Activated CD4-positive, alpha-beta T cell treated with anti-CD3 and anti-CD28 coated beads, Interleukin-2, amount 50 U/mL, for 4 hours (primary cell): ENCODE measurements around the gene LHX4.

Experiments
- DNase-seq, 2 experiments: peaks; one replicate each; pipeline ENCODE4 v3.0.0-alpha.2; 2020

LHX4 gene

GRCh38 chr1:180229483-180230415 is at the start of gene LHX4:
TSS of gene LHX4 (plus strand) at chr1:180230264. CDS start at chr1:180230530, 266 bp downstream.
- DNase-seq, result peak in 1 of 2 experiments; percentile 9

GRCh38 chr1:180181048-180181447 is 49.0 kb upstream of the LHX4 start:
- no peak for DNase-seq

- DNase-seq, result no peak
Measured at GRCh38 chr1:180181996-180182642, 47.9 kb upstream of the LHX4 start.

- DNase-seq, result no peak
Measured at GRCh38 chr1:180182643-180183311, 47.3 kb upstream of the LHX4 start.

DNA sequence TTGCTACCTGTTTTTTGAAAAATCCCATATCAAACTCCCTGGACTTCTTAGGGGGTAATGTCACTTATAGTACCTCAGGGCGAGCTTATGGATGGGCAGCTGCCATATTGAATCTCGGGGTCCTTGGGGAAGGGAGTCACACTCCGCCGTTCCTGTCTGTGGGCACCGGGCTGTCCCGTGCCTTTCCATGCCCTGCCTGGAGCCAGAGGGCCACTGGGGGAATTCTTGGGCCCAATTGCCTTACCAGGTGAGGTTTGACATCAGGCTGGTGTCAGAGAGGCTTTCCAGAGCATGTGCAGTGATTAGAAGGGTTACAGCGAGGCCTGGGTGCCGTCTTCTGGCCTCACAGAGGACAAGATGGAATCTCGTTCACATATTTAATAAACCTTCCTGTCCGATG is 46.6 kb upstream of the LHX4 start:
- DNase-seq, result no peak

DNA sequence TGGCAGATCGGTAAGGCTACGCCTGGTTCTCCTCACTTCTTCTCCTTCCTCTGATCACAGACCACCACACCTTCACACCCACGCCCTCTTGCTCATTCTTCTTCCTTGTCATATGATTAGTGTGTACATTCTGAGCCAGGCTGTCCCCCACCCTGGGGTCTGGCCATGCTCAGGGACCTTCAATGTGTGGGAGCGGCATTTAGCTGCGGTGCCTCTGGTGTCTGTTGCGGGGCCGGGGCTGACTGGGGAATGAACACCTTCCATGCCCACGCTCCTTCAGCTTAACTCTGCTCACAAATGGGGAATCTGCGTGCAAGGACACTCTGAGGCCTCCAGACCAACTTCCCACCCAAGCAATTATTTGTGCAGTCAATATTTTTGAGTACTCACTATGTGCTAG is 46.0 kb upstream of the LHX4 start:
- no peak for DNase-seq

- no peak for DNase-seq
Measured at GRCh38 chr1:180185281-180185680, 44.8 kb upstream of the LHX4 start.

- no peak for DNase-seq
Measured at GRCh38 chr1:180185971-180186645, 44.0 kb upstream of the LHX4 start.

GRCh38 chr1:180186831-180187230 is 43.2 kb upstream of the LHX4 start:
- DNase-seq, result no peak

DNA sequence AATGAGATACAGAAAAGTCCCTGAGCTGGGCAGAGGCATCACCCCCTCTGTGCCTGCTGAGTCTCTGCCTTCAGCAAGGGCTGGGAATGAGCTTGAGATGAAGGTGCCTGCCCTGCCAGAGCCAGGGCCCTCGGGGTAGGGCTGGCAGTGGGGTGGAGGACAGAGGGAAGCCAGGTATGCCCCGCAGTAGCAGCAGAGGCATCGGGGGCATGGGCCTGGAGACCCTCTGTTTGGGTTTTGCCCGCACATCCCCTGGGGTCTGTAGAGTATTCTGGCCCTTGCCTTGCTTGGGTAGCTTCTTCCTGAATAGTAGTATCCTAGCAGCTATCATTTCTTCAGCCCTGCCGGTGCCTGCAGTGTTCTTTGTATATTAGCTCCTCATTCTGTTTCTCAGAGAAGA is 42.4 kb upstream of the LHX4 start:
- DNase-seq, result no peak

DNA sequence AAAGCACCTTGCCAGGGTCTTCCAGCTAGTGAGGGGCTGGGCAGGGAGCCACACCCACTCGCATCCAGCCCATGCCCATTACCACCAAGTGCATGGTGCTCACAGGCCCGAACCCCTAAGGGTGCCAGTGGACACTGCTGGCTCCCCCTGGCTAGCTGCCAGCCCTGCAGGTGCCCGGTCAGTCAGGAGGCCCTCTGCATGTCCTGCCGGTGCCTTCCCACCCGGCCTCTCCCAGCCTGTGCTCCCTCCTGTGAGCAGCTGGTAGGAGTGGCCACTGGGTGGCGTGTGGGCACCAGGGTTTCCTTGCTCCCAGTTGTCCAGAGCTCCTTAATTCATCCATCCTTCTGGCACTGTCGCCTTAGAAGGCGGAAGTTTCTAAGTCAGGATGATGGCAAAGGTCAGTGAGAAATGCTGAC is 42.0 kb upstream of the LHX4 start:
- DNase-seq, result no peak

DNA sequence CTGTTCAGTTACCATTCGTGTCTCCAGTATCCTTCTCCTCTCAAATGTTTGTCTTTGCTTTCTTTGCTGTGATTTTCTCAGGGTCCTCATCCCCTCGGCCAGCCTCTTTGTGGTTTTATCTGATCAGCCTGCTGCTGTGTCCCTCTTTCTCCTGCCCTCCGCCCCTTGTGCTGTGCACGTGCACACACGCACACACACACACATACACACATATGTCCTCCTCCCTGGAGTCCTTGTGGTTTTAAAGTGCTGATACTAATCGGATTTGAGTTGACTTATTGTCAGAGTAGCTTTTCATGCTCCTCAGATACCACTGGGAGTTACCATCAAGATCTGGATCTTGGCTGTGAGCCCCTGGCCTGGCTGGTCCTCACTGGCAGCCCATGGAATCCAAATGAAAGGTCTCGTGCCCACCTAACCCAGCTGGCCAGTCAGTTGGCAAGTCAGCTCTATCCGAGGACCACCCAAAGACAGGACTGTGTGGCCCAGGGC is 41.3 kb upstream of the LHX4 start:
- DNase-seq, result no peak

DNA sequence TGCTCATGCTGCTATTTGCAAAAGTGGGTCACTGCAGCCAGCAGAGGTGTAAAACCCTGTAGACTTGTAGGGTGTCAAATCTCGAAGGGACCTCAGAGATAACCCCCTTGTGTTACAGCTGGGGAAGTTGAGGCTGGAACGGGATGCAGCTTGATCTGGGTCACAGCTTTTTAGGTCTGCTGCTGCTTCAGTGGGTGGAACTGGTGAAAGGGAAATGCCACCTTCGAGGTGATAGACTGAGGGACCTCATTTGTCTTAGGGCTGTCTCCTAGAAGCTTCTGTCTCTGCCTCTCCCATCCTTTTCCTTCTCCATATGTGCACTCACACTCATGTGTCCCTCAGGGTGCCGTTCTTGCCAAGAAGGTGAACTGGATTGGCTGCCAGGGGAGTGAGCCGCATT is 40.0 kb upstream of the LHX4 start:
- no peak for DNase-seq

DNA sequence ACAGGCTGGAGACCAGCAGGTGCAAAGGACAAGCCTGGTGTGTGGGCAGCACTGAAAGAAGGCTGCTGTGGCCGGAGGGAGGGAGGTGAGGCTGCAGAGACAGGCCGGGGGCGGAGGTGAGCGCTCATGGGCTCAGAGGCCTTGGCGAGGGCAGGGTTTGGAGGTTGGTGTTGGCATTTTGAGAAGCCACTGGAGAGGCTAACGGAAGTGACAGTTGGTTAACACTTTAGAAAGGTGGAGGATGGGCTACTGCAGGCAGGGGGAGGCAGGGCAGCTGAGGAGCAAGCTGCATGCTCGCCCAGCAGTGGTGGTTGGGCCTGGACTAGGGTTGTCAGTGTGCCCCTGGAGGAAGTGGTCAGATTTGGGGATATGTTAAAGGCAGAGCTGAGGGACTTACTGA is 37.9 kb upstream of the LHX4 start:
- DNase-seq, result no peak

DNA sequence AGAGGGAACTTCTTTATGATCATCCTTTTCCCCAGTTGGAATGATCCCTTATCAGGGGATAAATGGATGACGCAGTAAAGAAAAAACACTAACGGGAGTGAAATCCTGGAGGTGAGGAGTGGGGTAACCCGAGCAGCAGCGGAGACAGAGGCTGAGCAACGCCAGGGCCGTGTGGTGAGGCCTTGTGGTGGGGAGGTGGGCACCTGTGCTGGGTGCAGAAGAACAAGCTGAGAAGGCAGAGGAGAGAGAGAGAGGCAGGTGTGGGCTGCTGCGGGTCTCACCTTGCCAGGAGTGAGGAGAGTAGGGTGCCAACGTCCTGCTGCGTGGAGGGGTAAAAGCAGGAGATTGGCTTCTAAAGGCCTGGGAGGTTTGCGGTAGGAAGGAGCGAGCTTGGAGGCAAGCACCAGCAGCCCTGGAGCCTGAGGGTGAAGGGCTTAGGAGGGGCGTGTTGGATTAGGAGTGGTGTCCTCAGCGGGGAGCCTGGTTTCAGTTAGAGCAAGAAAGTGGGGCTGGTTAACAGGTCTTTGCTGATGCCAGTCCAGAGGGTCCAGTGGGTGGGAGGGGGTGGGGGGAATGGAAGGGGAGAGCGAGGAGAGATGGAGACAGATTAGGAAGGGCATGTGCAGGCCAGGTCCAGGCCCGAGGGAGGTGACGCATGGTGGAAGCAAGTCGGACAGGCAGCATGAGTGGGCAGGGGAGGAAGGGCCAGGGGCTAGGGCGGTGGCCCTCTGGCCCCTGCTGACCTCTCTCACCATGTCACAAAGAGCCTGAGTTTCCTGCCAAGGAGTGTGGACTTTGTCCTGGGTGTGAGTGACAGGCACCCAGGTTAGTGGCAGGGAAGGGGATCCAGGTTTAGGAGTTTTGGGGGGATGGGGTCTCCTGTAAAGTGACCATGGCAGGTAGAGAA is 36.7 kb upstream of the LHX4 start:
- DNase-seq, result no peak

- DNase-seq, result no peak
Measured at GRCh38 chr1:180194048-180194425, 36.0 kb upstream of the LHX4 start.

DNA sequence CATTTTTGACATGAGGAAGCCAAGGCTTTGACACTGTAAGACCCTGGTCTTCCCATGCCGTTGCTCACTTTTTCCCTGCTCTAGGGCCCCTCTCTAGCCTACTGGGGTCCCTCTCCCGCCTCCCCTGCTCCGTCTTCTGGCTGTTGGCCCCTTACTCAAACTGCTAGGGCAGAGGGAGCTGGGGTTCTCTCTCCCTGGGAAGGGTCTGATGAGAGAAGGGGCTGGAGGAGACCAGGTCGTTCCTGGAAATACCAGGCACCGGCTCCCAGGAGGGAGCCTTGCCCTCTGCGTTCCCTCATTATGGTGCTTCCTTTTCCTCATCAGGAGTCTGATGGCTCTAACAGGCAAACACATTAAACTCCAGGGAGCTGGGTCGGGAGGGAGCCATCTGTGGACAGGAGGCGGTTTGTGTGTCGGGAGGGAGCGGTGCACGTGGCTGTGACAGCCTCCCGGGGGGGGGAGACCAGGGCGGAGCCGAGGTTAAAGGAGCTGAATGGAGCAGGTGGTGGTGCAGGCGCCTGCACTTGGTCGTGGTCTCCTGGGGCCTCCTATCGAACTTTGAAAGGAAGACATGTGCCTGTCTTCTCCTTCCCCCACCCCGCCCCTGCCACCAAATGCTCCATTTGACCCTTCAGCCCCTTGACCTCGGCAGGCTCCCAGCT is 35.4 kb upstream of the LHX4 start:
- no peak for DNase-seq

- DNase-seq, result no peak
Measured at GRCh38 chr1:180195401-180195800, 34.7 kb upstream of the LHX4 start.

DNA sequence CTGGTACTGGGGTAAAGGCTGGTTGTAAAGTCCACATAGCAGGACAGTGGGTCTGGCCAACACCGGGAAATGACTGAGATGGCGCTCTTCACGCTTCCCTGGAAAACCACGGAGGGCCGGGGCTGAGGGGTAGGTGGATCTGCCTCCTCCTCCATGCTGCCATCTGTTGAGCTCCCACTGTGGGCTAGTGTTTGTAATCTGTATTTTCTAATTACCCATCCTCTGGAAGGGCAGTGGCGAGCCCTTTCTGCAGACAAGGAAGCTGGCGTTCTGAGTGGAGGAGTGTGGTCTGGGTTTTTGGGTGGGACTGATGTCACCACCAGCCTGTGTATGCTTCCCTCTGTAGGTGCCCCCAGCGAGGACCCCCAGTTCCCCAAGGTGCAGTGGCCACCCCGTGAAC is 34.1 kb upstream of the LHX4 start:
- DNase-seq, result no peak

DNA sequence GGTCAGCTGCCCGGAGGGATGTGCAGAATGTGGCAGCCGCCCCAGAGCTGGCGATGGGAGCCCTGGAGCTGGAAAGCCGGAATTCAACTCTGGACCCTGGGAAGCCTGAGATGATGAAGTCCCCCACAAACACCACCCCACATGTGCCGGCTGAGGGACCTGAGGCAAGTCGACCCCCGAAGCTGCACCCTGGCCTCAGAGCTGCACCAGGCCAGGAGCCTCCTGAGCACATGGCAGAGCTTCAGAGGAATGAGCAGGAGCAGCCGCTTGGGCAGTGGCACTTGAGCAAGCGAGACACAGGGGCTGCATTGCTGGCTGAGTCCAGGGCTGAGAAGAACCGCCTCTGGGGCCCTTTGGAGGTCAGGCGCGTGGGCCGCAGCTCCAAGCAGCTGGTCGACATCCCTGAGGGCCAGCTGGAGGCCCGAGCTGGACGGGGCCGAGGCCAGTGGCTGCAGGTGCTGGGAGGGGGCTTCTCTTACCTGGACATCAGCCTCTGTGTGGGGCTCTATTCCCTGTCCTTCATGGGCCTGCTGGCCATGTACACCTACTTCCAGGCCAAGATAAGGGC is 33.5 kb upstream of the LHX4 start:
- no peak for DNase-seq

GRCh38 chr1:180197231-180197630 is 32.8 kb upstream of the LHX4 start:
- DNase-seq, result no peak
